TTC549 (cell line): ENCODE measurements around the gene GAS2L2.

Source experiments
- FAIRE-seq: peaks from 2 replicates; lab custom pipeline; 2012; peaks lifted over from hg19 to GRCh38; lab: Jason Lieb, UNC

GAS2L2 gene

DNA sequence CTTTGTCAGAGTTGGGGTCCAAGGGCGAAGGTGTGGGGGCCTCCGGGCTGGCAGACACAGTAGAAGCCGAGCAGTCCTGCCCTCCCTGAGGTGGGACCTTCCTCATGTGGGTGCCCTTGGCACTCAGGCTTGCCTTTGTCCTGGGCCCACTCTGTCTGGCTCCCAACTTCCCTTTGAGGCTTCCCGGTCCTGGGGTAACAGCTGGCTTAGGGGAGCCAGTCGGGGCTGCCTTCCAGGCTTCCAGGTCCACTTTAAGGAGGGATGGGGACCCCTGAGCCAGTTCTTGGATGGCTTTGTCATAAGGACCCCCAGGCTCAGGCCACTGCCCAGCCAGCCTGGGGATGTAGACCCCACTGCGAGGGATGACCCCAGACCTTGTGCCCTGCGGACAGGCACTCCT, 7.8 kb downstream of the GAS2L2 start:
- FAIRE-seq: no peak

- FAIRE-seq: no peak
Observed at GRCh38 chr17:35744830-35745229, 8.2 kb downstream of the GAS2L2 start.

DNA sequence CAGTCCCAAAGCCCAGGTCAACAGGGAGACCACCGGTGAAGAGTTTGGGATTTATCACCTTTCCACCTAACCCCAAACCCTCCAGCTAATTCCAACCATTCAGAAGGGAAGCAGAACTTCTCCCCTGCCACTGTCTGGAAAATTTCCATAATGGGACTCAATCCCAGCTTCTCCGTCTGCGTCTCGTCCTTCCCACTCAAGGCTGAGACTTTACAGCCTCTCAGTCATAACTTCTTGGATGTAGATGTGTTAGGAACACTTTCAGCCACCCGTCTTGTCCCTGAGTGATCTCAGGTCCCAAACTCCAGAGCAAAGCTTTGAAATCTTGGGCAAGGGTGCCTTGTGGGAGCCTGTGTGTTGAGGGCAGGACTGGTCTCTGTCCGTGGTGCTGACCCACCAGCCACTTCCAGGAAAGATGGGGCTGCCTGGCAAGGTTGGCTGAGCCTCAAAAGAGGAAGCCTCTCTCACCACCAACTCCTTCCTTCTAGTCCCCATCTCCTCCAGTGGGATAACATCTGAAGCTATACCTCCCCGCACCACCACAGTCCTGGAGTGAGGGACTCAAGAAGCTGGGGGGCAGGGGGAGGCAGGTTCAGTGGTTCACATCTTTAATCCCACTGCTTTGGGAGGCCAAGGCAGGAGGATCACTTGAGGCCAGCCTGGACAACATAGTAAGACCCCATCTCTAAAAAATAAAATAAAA, 9.3 kb downstream of the GAS2L2 start:
- no peak for FAIRE-seq

- no peak for FAIRE-seq
Observed at GRCh38 chr17:35742896-35743477, 10.1 kb downstream of the GAS2L2 start.

DNA sequence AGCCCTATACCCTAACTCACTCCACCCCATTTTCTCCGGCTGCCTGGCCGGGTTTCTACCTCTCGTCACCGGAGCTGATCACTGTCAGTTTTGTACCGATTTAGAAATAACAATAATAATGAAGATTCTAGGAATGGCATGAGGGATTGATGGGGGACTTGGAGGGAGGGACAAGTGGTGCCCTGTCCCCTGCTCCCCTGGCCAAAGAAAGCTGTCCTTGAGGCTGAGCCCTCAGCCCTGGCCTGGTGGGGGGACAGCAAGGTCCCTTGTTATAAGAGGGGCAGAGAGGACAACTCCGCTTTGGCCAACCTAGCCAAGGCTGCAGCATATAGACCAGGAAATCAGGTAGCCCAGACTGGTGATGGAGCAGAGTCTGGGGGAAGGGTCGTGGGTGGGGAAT, 10.5 kb downstream of the GAS2L2 start:
- FAIRE-seq: no peak

- FAIRE-seq: no peak
Observed at GRCh38 chr17:35740997-35741931, 11.8 kb downstream of the GAS2L2 start.

- FAIRE-seq: no peak
Observed at GRCh38 chr17:35740216-35740615, 12.8 kb downstream of the GAS2L2 start.

DNA sequence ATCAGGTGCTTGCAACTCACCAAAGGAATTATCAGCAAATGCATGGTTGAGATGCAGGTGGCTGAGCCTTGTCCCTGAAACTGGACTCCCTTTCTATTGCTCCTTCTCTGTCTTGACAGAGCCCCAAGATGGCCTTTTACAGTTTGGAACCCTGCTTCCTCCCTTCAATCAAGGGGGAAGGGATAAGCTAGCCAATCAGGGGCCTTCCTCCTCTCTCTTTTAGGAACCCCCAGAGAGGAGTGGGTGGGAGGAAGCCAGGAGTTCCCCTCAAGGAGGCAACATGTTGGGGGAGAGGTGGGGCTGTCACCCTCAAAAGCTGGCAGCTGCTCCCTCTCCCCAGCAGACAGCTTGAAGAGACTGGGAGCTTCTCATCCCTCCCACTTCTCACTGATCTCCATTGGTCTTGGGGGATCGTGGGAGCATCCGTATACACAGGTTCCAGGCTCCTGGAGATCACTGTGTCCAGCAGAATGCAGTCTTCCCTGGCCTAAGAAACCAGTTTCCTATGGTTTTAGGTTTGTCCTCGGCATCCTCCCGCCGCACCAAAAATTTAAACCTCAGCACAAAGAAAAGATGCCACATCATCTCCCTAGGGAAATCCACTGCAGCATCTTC, 14.4 kb downstream of the GAS2L2 start:
- FAIRE-seq: no peak

DNA sequence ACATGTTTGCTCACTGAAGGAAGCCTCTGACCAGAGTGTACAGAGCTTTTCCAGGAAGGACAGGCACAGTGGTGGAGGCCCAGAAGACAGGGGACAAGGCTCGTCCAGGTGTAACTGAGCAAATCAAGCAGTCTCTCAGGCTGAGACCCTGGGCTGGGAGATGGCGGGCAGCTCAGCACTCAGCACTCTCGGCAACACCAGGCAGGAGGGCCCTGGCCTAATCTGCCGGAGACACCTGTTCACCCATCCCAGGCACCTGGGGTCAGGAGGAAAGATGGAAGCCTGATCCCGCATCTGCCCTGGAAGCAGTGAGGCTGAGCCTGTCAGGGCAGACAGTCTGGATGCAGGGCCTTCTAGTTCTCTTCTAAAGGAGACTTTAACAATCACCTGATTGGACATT, 16.8 kb downstream of the GAS2L2 start:
- FAIRE-seq: no peak

- no peak for FAIRE-seq
Observed at GRCh38 chr17:35735036-35735805, 17.8 kb downstream of the GAS2L2 start.

DNA sequence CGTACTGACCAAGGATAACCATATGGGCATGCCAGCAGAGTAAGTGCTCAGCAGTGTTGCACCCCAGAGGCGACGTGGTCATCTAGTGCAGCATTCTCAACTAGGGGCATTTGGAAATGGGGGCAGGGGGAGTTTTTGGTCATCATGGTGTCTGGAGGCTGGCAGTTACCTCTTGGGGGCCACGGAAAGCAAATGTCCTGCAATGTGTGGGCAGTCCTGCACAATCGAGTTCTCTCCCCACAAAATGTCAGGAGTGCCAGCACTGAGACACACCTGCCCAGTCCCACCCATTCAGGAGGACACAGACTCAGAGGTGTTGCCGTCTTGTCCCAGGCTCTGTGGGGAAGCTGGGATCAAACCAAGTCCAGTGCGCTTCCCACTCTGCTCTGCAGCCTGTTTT, 18.6 kb downstream of the GAS2L2 start:
- no peak for FAIRE-seq

DNA sequence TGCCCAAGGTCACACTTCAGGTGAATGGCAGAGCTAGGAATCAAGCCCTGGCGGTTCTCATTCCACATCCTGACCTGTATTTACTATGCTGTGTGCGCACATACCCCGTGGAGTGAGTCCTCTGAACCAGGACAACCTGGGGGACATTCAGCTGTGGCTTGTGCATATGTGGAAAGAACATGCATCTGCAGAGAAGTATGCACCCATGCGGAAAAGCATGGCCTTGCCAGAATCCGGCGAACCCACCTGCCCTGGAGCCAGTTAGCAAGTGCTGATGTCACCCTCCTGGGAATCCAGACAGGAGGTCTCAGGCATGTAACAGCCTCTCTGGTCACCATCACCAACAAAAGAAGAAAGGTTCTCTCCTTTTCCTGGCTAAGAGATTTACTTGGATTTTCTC, 19.7 kb downstream of the GAS2L2 start:
- FAIRE-seq: no peak

DNA sequence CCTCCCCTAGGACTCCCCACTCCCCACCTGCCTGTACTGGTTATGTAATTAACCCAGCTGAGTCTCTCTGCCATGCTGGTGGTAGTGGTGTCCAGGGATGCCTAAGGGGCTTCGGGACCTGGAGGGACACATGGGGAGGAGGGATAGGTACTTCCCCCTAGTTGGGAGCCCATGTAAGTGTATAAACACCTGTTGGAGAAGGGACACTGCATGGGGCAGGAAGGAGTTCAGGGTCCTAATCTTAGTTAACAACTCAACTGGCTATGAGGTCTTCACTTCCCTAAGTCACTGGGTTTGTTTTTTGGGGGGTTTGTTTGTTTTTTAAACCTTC, 20.3 kb downstream of the GAS2L2 start:
- FAIRE-seq: no peak

GRCh38 chr17:35731917-35732805, 20.9 kb downstream of the GAS2L2 start:
- FAIRE-seq: no peak

- FAIRE-seq: no peak
Observed at GRCh38 chr17:35731239-35731916, 21.7 kb downstream of the GAS2L2 start, which contains the start of gene RASL10B. Gene RASL10B, plus strand, starts transcription at chr17:35731639. Its CDS starts 3,546 bp downstream, at chr17:35735185.

- no peak for FAIRE-seq
Observed at GRCh38 chr17:35730400-35731005, 22.5 kb downstream of the GAS2L2 start.

DNA sequence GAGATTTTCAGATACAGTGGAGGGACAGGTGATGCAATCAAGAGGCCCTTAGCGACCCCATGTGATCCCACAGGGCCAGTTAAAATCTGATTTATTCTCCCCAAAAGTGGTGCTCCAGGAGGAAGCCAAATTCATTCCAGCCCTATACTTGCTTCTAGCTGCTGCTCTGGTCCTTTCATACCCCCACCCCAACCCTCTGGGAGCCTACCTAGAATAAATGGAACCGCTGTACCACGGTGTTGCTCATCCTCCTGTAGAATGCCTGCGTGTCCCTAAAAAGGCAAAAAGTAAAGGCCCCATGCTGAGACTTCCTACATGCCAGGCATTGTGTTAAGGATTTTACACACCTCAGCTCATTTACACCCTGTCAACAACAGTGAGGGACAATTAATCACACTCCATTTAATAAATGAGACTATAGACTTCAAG, 23.6 kb downstream of the GAS2L2 start:
- FAIRE-seq: no peak

DNA sequence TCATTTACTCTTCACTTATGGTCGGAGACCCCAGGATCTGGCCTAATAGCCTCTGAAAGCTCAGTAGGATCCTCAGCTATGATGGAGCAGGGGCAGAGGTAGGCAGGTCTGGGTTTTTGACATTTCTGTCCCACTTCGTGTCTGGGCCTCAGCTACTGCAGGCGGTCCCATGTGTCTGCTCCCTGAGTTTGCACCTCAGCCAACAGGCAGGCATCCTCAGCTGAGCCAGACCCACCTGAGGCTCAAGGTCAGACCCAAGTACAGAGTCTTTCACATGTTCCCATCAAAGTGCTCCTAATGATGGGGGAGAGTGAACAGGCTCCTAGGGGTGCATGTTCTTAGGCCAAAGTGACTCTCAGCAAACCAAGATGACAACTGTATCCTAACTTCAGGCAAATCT, 24.5 kb downstream of the GAS2L2 start:
- FAIRE-seq: no peak

DNA sequence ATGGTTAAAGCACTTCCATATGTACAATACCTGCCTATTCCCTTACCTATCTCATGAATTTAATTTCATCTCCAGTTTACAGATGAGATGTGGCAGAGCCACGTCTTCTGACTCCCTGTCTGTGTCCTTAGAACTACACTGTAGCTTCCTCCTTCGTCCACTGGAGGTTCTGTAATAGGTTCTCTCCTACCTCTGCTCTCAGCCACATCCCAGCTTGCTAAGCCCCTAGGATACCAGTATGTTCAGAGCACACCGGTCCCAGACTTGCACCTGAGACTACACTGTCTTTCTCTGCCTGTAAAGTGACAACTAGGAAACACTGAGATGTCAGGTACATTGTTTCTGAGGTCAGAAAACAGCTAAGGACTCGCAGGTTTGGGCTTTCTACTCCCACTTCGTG, 25.4 kb downstream of the GAS2L2 start:
- FAIRE-seq: no peak

DNA sequence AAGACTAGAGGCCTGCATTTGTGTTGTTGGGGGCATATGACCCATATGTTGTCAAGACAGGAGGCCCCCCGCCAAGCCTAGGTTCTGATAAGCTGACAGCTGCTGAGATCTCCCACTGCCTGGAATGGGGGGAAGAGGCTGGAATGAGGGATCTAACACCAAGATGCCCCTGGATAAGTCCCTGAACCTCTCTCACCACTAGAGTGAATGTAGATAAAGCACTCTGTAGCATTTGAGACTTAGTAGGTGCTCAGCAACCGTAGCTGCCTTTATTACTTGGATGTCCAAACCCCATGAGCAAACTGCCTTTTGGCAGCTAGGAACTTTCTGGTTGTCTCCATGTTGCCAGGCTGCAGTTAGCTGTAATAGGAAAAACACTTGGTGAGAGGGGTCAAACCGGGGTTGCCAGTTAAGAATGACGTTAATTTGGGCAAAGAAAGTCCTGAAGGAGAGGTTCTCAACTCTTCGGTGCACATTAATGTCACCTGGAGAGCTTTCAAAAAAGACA, 26.0 kb downstream of the GAS2L2 start:
- no peak for FAIRE-seq
